Measurements from ENCODE around the gene LRMDA.

DNA sequence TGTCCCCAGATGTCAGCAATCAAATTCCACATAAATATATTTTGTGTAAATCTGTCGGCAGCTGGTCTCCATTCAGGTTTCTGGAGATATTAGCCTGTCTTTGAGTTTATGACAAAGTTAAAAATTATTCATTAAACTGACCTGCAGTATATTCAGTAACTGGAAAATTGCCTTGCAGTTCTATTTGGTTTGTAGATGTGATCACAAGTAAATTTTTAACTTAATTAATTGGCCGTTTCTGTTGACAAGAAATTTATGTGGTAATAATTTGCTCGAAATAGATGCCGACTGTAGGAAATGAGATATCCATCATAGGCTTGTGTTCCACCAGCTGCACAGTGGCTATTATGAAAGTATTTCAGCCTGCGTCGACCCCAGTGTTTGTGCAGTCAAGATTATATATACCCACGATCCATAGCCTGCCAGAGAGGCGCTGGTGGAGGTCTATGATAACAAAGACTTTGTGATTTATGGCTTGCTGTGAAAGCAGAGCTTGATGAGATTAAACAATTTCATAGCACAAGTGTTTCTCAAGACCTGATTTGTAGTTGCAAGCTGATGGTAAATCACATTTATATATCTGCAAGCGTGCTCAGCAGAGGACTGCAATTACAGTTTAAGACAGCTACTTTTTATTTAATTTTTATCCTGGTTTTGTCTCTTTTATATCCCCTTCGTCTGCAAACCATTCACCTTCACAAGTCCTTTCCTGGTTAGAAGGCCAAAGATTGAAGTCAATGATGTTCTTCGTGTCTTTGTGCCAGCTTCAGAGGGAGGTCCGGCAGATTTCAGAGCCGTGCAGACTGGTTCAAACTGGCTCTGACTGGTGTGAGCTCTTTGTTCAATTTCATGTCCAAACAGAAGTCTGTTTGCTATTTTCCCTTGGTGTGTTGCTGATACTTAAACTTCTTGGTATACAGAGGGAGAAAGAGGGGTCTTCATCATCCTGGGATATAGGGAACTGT is 850.9 kb downstream of the LRMDA start:
- TF ChIP-seq POLR2A (IDR thresholded peaks at IDR 0.05; ENCODE audit: borderline replicate concordance, extremely low read depth, insufficient read depth, insufficient read length): no peak
- no peak for TF ChIP-seq FOSL1 (IDR thresholded peaks at IDR 0.05; ENCODE audit: low read depth)
- TF ChIP-seq, protein P1, sequence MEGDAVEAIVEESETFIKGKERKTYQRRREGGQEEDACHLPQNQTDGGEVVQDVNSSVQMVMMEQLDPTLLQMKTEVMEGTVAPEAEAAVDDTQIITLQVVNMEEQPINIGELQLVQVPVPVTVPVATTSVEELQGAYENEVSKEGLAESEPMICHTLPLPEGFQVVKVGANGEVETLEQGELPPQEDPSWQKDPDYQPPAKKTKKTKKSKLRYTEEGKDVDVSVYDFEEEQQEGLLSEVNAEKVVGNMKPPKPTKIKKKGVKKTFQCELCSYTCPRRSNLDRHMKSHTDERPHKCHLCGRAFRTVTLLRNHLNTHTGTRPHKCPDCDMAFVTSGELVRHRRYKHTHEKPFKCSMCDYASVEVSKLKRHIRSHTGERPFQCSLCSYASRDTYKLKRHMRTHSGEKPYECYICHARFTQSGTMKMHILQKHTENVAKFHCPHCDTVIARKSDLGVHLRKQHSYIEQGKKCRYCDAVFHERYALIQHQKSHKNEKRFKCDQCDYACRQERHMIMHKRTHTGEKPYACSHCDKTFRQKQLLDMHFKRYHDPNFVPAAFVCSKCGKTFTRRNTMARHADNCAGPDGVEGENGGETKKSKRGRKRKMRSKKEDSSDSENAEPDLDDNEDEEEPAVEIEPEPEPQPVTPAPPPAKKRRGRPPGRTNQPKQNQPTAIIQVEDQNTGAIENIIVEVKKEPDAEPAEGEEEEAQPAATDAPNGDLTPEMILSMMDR (IDR thresholded peaks at IDR 0.05 in 2 of 3, conservative IDR thresholded peaks at IDR 0.05 in 1 of 3; ENCODE audit: borderline replicate concordance in 1 of 3, insufficient read depth in 1 of 3, low read depth in 2 of 3, low read length in 2 of 3): no peak
- no peak for TF ChIP-seq EZH2phosphoT487 (IDR thresholded peaks at IDR 0.05; ENCODE audit: borderline replicate concordance)
- TF ChIP-seq EZH2 (IDR thresholded peaks at IDR 0.05): no peak
- no peak for TF ChIP-seq CBX3 (IDR thresholded peaks at IDR 0.05; ENCODE audit: low read depth)
- TF ChIP-seq SP1 (IDR thresholded peaks at IDR 0.05; ENCODE audit: low read depth): no peak
- no peak for TF ChIP-seq ELF1 (IDR thresholded peaks at IDR 0.05; ENCODE audit: borderline replicate concordance, low read depth)
- TF ChIP-seq, protein P2, sequence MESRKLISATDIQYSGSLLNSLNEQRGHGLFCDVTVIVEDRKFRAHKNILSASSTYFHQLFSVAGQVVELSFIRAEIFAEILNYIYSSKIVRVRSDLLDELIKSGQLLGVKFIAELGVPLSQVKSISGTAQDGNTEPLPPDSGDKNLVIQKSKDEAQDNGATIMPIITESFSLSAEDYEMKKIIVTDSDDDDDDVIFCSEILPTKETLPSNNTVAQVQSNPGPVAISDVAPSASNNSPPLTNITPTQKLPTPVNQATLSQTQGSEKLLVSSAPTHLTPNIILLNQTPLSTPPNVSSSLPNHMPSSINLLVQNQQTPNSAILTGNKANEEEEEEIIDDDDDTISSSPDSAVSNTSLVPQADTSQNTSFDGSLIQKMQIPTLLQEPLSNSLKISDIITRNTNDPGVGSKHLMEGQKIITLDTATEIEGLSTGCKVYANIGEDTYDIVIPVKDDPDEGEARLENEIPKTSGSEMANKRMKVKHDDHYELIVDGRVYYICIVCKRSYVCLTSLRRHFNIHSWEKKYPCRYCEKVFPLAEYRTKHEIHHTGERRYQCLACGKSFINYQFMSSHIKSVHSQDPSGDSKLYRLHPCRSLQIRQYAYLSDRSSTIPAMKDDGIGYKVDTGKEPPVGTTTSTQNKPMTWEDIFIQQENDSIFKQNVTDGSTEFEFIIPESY (IDR thresholded peaks at IDR 0.05; ENCODE audit: extremely low read depth, insufficient replicate concordance, low read length): no peak
- no peak for TF ChIP-seq POLR2AphosphoS5 (IDR thresholded peaks at IDR 0.05; ENCODE audit: low read depth, low read length)

All from HCT116 (cell line).